ENCODE data around the gene ZNF629. TPM values are rescaled to one million over a fixed set of nuclear protein-coding genes. Genes with fewer than 3 reads are reported as not detected.

Gene ZNF629
- total and polyA plus RNA-seq, 4 donors, result 5.7 to 16.3 (median 9.0) TPM

DNA sequence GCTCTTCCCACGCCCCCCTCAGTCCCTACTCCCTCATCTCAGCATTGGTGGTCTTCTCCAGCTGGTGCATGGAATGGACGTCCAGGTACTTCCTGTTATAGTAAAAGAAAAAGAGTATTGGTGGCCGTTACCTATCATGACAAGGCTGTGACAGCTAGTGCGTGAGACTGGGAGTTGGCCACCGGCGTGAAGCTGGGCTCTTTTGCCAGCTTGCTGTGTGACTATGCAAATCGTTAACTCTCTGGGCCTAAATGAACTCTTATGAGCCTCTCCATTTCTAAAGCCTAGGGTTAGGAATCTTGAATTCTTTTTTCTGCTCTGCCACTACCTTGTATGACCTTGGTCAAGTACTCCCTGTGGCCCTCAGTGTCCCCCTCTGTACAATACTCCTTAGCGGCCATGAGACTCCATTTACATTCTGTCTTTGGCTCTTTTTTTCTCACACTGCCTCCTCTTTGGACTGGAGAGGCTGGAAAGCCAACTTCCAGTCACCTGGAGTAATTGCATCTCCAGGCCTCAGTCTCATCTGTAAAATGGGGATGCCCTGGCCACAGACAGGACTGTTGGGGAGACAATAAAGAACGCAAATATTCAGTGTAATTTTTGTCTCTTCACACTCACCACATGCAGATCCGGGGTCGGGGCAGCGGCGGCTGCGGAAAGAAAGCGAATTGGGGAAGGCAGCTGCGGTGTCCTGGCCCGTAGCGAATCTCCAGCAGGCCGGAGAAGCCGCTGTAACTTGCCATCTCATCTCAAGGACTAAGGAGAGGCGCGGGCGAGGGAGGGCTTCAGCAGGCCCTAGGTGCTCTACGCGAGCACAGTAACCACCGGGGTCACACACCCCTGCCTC, 26.2 kb downstream of the ZNF629 start:
- 24 to 27% methylated on average over 26 of the region's 26 CpGs for WGBS, 2 donors
- Histone ChIP-seq H3K4me1 (ENCODE audit: control insufficient read depth in 5 of 5, insufficient read depth in 5 of 5, low read length in 5 of 5) (peaks cover 8 to 23% (median 10%) of the 10 kb centered on the region in 5 donors), H3K9ac (ENCODE audit: insufficient read depth in 1 of 2, low read length in 2 of 2) (no peak overlapping the region), H3K27me3 (ENCODE audit: control insufficient read depth in 3 of 3, insufficient read depth in 3 of 3, low read length in 2 of 3) (no peaks in the 10 kb centered on the region), H3K9me3 (ENCODE audit: control insufficient read depth in 4 of 4, insufficient read depth in 3 of 4, low read length in 3 of 4) (no peaks in the 10 kb centered on the region), H3K4me3 (peak overlapping the region; percentile 43), H3K36me3 (ENCODE audit: control insufficient read depth in 4 of 4, insufficient read depth in 4 of 4, low read length in 4 of 4) (peaks cover 8 to 33% (median 27%) of the 10 kb centered on the region in 4 donors), H3K27ac (ENCODE audit: low read depth in 1 of 2, low read length in 1 of 2) (no peak overlapping the region)
- ATAC-seq (ENCODE audit: insufficient read depth, low FRiP score), result peak; percentile 4
- TF ChIP-seq CTCF (IDR thresholded peaks at IDR 0.05; ENCODE audit: control extremely low read depth, extremely low read depth), result no peak
- no peak for DNase-seq

GRCh38 chr16:30760001-30760559, 26.9 kb downstream of the ZNF629 start:
- peaks cover 4 to 28% (median 22%) of the 10 kb centered on the region in 4 donors for H3K36me3 ChIP-seq (ENCODE audit: control insufficient read depth in 4 of 4, insufficient read depth in 4 of 4, low read length in 4 of 4)
- peaks cover 8 to 23% (median 10%) of the 10 kb centered on the region in 5 donors for H3K4me1 ChIP-seq (ENCODE audit: control insufficient read depth in 5 of 5, insufficient read depth in 5 of 5, low read length in 5 of 5)
- H3K27me3 ChIP-seq (ENCODE audit: control insufficient read depth in 3 of 3, insufficient read depth in 3 of 3, low read length in 2 of 3), result no peaks in the 10 kb centered on the region
- no peak overlapping the region for H3K4me3 ChIP-seq
- WGBS, 2 donors, result 87 to 89% methylated on average over 7 of the region's 7 CpGs
- no peaks in the 10 kb centered on the region for H3K9me3 ChIP-seq (ENCODE audit: control insufficient read depth in 4 of 4, insufficient read depth in 3 of 4, low read length in 3 of 4)
- DNase-seq (no peak), ATAC-seq (ENCODE audit: insufficient read depth, low FRiP score) (no peak)
- H3K9ac ChIP-seq (ENCODE audit: insufficient read depth in 1 of 2, low read length in 2 of 2), result no peak overlapping the region
- no peak overlapping the region for H3K27ac ChIP-seq (ENCODE audit: low read depth in 1 of 2, low read length in 1 of 2)
- no peak for TF ChIP-seq CTCF (IDR thresholded peaks at IDR 0.05; ENCODE audit: control extremely low read depth, extremely low read depth)

DNA sequence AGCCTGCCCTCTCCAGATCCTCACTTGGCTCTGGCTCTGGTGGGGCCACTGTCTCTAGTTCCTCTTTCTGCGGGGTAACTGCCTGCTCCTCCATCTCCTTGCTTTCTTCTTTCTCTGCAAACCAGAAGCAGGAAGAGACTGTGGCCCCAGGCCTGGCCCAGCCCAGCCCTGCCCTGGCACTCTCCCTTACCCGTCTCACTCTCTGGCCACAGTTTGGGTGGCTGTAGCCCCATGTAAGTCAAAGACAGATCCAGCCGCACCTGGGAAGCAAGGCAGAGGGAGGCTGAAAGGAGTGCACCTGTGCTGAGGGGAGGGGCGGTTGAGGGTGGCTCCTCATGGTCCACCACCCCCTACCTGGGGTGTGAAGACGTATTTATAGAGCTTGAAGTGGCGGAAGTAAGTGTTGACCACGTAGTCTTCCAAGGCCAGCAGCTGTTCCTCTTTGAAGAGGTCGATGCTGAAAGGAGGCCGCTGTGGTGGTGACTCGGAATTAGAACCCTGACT, 28.0 kb downstream of the ZNF629 start:
- no peak for DNase-seq
- peaks cover 8 to 23% (median 10%) of the 10 kb centered on the region in 5 donors for H3K4me1 ChIP-seq (ENCODE audit: control insufficient read depth in 5 of 5, insufficient read depth in 5 of 5, low read length in 5 of 5)
- no peaks in the 10 kb centered on the region for H3K27me3 ChIP-seq (ENCODE audit: control insufficient read depth in 3 of 3, insufficient read depth in 3 of 3, low read length in 2 of 3)
- ATAC-seq (ENCODE audit: insufficient read depth, low FRiP score), result no peak
- TF ChIP-seq CTCF (IDR thresholded peaks at IDR 0.05; ENCODE audit: control extremely low read depth, extremely low read depth), result no peak
- no peak overlapping the region for H3K4me3 ChIP-seq
- no peak overlapping the region for H3K9ac ChIP-seq (ENCODE audit: insufficient read depth in 1 of 2, low read length in 2 of 2)
- WGBS, 2 donors, result 29 to 67% methylated on average over 10 of the region's 10 CpGs
- no peaks in the 10 kb centered on the region for H3K9me3 ChIP-seq (ENCODE audit: control insufficient read depth in 4 of 4, insufficient read depth in 3 of 4, low read length in 3 of 4)
- H3K36me3 ChIP-seq (ENCODE audit: control insufficient read depth in 4 of 4, insufficient read depth in 4 of 4, low read length in 4 of 4), result peaks cover 0 to 20% (median 16%) of the 10 kb centered on the region in 4 donors
- peak overlapping the region in 1 of 2 donors; percentile 10 for H3K27ac ChIP-seq (ENCODE audit: low read depth in 1 of 2, low read length in 1 of 2)
